Lower leg skin (tissue), 3 donors: ENCODE results near the gene P4HTM.

Source experiments
- CTCF ChIP-seq, 3 donors: fragments of 450-650 bp; IDR thresholded peaks; one replicate each; pipeline ENCODE4 v1.5.1; 2016; ENCODE audit warnings: antibody characterized with exemption in 3 of 3, mild to moderate bottlenecking in 3 of 3, moderate library complexity in 2 of 3
- POLR2A ChIP-seq, 2 donors: fragments of 450-650 bp; IDR thresholded peaks; one replicate each; pipeline ENCODE4 v1.6.1; 2016 to 2017; ENCODE audit warnings: antibody characterized with exemption in 2 of 2, mild to moderate bottlenecking in 1 of 2, moderate library complexity in 1 of 2

- no peak for TF ChIP-seq CTCF (IDR thresholded peaks at IDR 0.05)
- TF ChIP-seq POLR2A (IDR thresholded peaks at IDR 0.05) = no peak
Measured at GRCh38 chr3:48982016-48982415, 8.0 kb upstream of the P4HTM start.
